GM18505 (cell line): ENCODE data around the gene CDK5.
A peak's percentile ranks its signal among the peaks of the same experiment; 100 is the strongest.

Experiments used
- ATAC-seq: cut with Tn5 transposase; IDR thresholded peaks from one replicate; pipeline ENCODE4 v1.9.1; 2021; ENCODE audit not compliant: unreplicated experiment
- POLR2A ChIP-seq: IDR thresholded peaks from 4 replicates; pipeline ENCODE4 v1.6.1; 2011; ENCODE audit warnings: borderline replicate concordance; ENCODE audit not compliant: insufficient read depth, insufficient read length; ENCODE audit errors: extremely low read depth

The CDK5 gene

DNA sequence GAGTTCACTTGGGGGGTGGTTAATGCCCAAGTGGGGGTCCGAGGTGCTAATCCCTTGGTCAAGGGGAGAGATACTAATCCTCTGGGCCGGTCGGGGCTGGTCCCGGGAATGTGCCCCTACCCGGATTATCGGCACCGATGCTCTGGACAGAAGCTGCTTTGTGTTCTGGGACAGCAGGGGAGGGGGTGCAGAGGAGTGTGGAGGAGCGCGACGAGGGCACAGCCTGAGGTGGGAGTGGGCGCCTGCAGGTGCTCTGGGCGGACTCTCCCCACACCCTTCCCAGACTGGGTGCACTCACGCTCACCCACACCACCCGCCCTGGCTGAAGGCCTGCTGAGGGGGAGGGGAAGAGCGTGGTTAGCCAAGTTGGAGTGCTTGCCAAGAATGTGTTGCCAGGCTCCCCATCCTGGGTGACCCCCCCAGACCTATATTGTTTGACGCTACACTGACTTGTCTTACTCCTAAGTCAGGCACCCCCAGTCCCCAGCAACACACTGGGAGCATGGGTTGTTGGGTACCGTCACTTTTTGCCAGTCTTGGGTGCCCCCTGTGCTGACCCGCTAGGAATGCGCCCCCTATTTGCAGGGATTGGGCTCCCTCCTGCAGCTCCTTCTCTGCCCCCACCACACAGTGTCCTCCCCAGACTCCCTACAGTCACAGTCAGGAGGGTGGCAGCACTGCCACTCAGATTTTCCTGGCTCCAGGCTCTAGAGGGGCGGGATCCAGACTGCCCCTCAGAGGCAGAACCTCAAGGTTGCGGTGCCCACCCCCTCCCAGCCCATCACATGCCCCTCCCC is 2.9 kb upstream of the CDK5 start:
- TF ChIP-seq POLR2A = no peak
- no peak for ATAC-seq

DNA sequence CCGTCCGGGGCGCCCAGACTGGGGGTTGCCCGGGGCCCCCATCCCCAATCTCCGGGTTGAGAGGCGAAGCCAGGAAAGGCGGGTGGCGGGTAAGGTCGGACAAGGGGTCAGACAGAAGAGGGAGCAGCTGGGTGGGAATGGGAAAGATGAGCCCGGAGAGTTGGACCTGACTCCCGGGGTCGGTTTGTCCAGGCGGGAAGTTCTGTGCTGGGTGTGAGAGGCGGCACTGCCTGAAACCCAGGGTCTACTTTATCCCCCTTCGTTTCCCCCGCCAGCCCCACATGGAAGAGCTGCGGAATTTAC is 2.4 kb upstream of the CDK5 start:
- ATAC-seq = no peak
- TF ChIP-seq POLR2A = no peak

DNA sequence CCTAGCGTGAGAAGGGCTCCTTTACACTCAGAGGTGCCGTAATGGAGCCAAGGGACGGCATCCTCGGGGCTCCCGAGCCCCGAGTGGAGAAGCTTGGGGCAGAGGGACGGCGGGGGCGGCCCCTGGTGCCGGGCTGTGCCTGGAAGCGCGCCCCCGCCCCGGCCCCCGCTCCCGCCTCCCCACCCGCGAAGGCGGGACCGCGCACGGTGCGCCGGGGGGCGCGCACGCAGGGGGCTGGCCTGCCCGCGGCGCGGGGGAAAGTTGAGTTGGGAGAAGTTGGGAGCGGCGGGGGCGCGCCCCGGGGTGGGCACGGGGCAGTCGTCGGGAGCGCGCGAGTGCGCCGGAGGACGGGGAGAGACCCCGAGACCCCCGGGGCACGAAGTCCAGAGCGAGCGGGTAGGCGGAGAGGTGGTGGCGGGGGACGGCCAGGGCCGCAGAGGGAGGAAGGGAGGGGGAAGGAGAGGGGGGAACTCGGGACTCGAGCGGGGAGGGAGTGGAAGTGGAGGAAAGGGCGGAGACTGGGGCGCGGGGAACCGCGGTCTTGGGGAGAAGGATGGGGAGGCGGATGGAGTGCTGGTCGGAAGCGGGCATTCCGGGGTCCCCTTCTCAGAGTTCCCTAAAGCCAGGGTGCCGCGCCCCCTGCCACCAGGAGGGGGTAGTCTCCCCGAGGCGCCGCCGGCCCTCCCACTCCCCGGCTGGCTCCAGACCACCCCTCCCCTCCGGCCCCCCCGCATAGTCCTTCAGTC is 1.8 kb upstream of the CDK5 start, which contains the start of gene SLC4A2:
Gene SLC4A2 (plus strand): TSS at position 223 of the 746 bp plus-strand sequence. CDS start 2,399 bp downstream, outside the sequence.
- peak; percentile 37 for ATAC-seq
- TF ChIP-seq POLR2A = peak; percentile 67

DNA sequence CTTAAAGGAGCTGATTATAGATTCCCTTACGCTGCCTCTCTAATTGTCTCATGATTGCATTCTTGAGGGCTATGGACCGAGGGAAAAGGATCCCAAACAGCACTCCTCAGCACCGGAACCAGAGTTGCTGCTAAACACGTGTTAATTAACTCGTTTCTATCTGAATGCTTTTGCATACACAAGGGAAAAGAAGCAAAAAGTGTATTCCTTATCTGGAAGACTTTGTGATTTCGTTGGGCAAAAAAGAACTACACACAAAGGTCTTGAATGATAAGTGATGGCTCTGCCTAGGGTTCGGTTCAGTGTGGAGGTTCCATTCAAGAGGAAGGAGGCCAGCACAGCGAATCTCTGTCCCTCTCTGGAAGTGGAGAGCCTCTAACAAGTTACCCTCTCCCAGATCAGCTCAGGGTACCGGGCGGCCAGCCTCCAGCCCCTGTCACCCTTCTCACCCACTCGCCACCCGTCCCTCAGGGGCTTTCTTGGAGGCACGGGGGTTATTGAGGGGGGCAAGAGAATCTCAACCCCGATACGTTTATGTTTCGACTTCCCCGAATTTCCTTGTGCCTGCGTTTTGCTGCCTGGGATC is 1.2 kb upstream of the CDK5 start:
- no peak for ATAC-seq
- no peak for TF ChIP-seq POLR2A

DNA sequence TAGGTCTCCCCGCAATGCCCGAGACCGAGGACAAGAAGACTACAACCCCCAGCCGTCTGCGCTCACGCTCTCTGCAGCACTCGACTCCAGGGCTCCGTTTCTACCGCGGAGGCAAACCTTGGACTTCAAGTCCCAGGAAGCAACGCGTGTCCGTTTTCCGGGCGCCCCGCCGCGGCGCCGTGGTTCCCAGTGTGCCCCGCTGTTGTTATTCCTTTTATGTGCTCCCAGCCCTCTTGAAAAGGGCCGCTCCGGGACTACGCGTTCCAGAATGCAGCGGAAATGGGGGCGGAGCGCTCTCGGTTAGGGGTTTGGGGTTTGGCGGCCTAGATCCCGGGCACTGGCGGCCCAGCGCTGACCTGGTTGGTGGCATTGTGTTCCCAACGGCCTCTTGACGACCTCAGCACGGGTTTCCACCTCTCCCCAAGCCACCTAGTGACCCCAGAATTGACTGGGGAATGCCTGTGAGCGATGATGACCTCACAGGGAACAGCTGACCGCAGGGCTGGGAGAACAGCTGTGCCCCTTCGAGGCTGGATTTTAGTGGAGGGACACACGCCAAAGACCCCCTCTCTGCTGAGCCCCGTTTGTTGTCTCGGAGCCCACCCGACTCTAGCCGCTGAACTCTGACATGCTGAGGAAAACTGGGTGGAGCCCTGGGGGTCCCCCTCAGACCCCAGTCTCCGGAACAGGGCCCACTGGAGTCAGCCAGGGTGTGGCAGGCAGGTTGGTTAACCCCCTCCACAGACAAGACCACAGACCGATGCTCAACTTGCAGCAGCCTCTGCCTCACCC is 488 bp upstream of the CDK5 start:
- ATAC-seq = peak; percentile 86
- peak; percentile 70 for TF ChIP-seq POLR2A

DNA sequence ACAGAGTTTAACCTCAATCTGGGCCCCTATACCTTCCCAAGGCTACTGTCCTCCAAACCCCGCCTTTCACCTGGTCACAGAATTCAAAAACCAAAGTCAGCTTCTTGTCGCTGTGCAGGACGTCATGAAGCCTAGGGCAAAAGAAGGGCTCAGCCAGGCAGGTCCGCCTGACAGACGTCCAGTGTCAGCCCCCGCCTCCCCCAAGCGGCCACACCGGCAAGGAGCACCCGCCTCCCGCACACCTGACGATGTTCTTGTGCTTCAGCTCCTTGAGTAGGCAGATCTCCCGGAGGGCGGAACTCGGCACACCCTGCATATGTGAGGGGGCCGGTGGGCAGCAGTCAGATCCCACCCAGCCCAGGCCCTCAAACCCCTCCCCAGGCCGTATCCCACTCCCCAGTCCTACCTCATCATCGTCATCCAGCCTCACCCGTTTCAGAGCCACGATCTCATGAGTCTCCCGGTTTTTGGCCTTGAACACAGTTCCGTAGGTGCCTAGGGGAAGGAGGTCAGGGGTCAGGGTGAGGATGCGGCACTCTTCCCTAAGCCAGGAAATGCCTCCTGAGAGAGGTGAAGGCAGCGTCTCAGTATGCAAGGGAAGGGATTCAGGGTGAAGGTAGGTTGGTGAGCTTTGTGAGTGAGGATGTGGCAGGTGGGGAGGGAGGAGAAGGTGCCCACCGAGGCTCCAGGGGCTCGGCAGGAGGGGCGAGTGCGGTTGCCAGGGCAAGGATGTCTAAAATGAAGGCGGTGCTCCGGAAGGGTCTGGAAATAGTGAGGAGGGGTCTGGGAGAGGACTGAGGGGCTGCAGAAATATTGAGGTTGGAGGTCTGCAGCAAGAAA is 811 bp downstream of the CDK5 start:
- ATAC-seq = no peak
- TF ChIP-seq POLR2A = no peak

DNA sequence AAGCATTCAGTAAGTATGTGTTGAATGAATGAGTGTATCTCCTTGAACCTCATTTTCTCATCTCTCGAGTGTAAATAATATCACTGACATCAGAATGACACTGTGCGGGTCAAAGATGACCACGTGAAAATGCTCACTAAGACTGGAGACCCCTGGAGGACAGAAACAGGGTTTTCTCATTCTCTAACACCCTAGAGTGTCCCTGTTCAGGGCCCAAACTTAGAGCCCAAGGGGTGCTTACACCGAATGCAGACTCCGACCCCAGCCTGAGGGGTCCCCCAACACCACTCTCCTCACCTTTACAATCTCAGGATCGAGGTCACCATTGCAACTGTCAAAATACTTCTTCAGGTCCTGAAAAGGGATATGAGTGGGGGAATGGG is 1.4 kb downstream of the CDK5 start:
- TF ChIP-seq POLR2A = no peak
- ATAC-seq = no peak

DNA sequence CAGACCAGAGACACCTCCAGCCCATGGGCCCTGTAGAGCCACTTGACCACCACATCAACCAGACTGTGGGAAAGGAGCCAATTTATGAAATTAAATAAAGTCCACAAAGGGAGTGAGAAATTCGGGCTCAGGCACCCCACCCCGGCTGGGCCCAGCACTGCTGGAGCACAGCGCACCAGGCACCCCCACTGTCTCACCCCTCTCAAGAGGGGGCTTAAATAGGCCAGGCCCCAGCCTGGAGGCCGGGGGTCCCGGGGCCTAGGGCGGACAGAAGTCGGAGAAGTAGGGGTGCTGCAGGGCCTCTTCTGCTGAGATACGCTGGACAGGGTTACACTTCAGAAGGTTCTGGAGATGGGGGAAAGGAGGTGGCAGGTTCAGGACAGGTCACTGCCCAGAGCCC is 3.9 kb downstream of the CDK5 start:
- no peak for ATAC-seq
- no peak for TF ChIP-seq POLR2A

DNA sequence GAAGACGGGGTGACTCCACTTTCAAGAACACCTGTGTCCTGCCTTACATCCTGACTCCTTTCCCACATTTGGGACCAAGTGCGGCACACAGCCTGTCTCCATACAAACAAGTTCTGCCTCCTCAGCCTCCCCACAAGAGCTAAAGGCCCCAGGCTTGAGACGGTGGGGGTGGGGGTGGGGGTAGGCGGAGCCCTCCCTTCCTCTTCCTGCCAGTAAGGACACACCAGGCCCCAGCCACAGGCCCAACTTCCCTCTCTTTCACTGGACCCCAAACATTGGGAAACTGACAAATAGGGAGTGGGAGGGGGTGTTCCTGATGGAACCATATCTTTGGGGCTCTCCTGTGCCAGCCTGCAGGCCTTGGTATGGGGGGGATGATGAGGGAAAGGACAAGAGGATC is 4.6 kb downstream of the CDK5 start:
- ATAC-seq = no peak
- no peak for TF ChIP-seq POLR2A

DNA sequence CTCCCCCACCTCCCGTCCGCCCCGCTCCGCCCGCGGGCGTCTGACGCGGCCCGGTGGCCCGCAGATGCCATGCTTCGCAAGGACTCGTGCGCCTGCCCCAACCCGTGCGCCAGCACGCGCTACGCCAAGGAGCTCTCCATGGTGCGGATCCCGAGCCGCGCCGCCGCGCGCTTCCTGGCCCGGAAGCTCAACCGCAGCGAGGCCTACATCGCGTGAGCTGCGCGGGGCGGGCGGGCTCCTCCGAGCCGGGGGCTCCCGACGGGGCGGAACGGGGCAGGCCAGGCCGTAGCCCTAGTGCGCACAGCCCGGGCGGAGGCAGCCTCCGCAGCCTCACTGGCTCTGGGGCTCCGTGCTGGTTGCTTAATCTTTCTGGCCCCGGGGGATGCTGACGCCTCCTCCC is 6.6 kb downstream of the CDK5 start:
- no peak for TF ChIP-seq POLR2A
- no peak for ATAC-seq

DNA sequence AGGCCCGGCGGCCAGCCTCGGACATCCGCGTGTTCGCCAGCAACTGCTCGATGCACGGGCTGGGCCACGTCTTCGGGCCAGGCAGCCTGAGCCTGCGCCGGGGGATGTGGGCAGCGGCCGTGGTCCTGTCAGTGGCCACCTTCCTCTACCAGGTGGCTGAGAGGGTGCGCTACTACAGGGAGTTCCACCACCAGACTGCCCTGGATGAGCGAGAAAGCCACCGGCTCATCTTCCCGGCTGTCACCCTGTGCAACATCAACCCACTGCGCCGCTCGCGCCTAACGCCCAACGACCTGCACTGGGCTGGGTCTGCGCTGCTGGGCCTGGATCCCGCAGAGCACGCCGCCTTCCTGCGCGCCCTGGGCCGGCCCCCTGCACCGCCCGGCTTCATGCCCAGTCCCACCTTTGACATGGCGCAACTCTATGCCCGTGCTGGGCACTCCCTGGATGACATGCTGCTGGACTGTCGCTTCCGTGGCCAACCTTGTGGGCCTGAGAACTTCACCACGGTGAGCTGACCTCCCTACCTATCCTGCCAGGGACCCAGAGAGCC is 8.7 kb downstream of the CDK5 start:
- no peak for TF ChIP-seq POLR2A
- no peak for ATAC-seq

DNA sequence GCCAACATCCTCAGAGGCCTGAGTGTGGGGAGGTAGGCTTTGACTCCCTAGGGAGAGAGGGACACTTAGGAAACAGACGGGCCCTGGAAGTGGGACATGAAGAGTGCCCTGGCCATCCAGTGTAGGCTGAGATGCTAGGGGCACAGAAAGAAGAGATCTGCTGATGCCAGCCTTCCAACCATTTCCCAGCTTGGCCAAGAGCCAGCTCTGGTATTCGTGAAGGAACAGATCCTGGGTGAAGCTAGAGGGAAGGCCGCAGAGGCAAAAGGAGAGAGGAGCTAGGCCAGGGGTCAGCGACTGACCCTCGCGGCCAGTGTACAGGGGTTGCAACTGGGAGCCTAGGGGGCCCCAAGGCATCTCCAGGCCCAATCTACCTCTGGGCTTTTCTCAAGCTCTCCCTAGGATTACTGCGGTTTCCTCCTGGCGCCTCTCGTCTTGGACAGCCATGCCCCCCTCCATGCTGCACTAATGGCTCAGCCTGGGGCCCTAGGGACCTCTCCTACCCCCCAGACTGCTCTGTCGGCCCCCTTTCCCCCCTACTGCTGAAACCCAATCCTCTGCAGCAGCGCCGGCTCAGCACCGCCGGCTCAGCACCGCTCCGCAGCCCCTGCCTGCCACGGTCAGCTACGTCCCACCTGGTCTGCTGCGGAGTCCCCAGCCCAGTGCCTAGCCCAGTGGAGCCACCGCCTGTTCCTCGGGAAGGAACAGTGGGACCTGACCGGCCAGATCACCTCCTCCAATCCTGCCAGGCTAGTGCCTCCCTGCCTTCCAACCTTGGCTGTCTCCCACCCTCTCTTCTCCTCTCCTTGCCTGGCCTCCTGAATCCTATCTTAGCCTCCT is 9.5 kb downstream of the CDK5 start, which contains the start of gene ASIC3:
Gene ASIC3 (plus strand): TSS at position 556 of the 840 bp plus-strand sequence. CDS start 355 bp downstream, outside the sequence.
- ATAC-seq = no peak
- TF ChIP-seq POLR2A = no peak
